ENCODE results near the gene CNNM2. TPM values are rescaled to one million over a fixed set of nuclear protein-coding genes. Genes with fewer than 3 reads are reported as not detected.

CNNM2 gene
- total RNA-seq, 2 experiments from 2014 or later, result 5.1 to 5.2 TPM

DNA sequence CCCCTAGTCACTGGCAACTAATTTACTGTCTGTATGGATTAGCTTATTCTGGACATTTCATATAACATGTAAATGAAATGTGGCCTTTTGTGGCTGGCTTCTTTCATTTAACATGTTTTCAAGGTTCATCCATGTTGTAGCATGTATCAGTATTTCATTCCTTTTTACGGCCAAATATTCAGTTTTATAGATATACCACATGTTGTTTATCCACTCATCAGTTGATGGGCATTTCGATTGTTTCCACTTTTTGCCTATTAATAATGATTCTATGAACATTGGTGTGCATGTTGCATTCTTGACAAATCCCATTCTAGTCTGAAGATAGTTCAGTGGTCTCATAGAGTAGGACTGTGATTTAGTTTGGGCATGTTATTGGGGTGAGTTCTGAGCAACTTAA, 12.6 kb downstream of the CNNM2 start:
- Mint-ChIP-seq H3K36me3 (ENCODE audit: low read depth) (peaks cover 6% of the 10 kb centered on the region), H3K4me1 (ENCODE audit: low read depth) (peaks cover 7% of the 10 kb centered on the region), H3K27me3 (no peaks in the 10 kb centered on the region), H3K4me3 (no peak overlapping the region), H3K27ac (no peak overlapping the region), H3K9me3 (no peaks in the 10 kb centered on the region)
- POLR2A ChIA-PET, result no interaction called here
- DNase-seq, result no peak
- CTCF ChIA-PET, result no interaction called here
- intact Hi-C loops (cut with micrococcal nuclease), result no loop called here
- TF ChIP-seq, protein P1, sequence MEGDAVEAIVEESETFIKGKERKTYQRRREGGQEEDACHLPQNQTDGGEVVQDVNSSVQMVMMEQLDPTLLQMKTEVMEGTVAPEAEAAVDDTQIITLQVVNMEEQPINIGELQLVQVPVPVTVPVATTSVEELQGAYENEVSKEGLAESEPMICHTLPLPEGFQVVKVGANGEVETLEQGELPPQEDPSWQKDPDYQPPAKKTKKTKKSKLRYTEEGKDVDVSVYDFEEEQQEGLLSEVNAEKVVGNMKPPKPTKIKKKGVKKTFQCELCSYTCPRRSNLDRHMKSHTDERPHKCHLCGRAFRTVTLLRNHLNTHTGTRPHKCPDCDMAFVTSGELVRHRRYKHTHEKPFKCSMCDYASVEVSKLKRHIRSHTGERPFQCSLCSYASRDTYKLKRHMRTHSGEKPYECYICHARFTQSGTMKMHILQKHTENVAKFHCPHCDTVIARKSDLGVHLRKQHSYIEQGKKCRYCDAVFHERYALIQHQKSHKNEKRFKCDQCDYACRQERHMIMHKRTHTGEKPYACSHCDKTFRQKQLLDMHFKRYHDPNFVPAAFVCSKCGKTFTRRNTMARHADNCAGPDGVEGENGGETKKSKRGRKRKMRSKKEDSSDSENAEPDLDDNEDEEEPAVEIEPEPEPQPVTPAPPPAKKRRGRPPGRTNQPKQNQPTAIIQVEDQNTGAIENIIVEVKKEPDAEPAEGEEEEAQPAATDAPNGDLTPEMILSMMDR (IDR thresholded peaks at IDR 0.05), result no peak
- ATAC-seq, result no peak

- Mint-ChIP-seq H3K9me3 (no peaks in the 10 kb centered on the region), H3K27ac (no peak overlapping the region), H3K4me3 (no peak overlapping the region), H3K4me1 (ENCODE audit: low read depth) (peaks cover 16% of the 10 kb centered on the region), H3K36me3 (ENCODE audit: low read depth) (peaks cover 6% of the 10 kb centered on the region), H3K27me3 (no peaks in the 10 kb centered on the region)
- TF ChIP-seq, protein P1 (IDR thresholded peaks at IDR 0.05), result no peak
- intact Hi-C loops (cut with micrococcal nuclease), result no loop called here
- DNase-seq (no peak), ATAC-seq (no peak)
- POLR2A ChIA-PET, result no interaction called here
- CTCF ChIA-PET, result no interaction called here
Measured at GRCh38 chr10:102931643-102932042, 13.5 kb downstream of the CNNM2 start.

GRCh38 chr10:102935505-102935904, 17.4 kb downstream of the CNNM2 start:
- H3K36me3 Mint-ChIP-seq (ENCODE audit: low read depth), result peaks cover 3% of the 10 kb centered on the region
- no peaks in the 10 kb centered on the region for H3K9me3 Mint-ChIP-seq
- intact Hi-C loops (cut with micrococcal nuclease), result no loop called here
- peaks cover 12% of the 10 kb centered on the region for H3K4me1 Mint-ChIP-seq (ENCODE audit: low read depth)
- ATAC-seq (no peak), DNase-seq (no peak)
- CTCF ChIA-PET, result interaction anchor here (1.7 kb wide), 1 partner anchor 17 kb away, joined by 6 read pairs; the partner anchor contains the start of gene CNNM2
- H3K27me3 Mint-ChIP-seq, result no peaks in the 10 kb centered on the region
- H3K4me3 Mint-ChIP-seq, result no peak overlapping the region
- TF ChIP-seq, protein P1 (IDR thresholded peaks at IDR 0.05), result no peak
- no peak overlapping the region for H3K27ac Mint-ChIP-seq
- POLR2A ChIA-PET, result no interaction called here

GRCh38 chr10:102935939-102936605, 18.0 kb downstream of the CNNM2 start:
- no peak overlapping the region for H3K27ac Mint-ChIP-seq
- CTCF ChIA-PET, result no interaction called here
- peak; percentile 13 for DNase-seq
- POLR2A ChIA-PET, result no interaction called here
- ATAC-seq, result peak; percentile 30
- H3K36me3 Mint-ChIP-seq (ENCODE audit: low read depth), result peaks cover 3% of the 10 kb centered on the region
- H3K27me3 Mint-ChIP-seq, result no peaks in the 10 kb centered on the region
- TF ChIP-seq, protein P1 (IDR thresholded peaks at IDR 0.05), result no peak
- no peak overlapping the region for H3K4me3 Mint-ChIP-seq
- intact Hi-C loops (cut with micrococcal nuclease), result no loop called here
- H3K9me3 Mint-ChIP-seq, result no peaks in the 10 kb centered on the region
- peaks cover 12% of the 10 kb centered on the region for H3K4me1 Mint-ChIP-seq (ENCODE audit: low read depth)

GRCh38 chr10:102941401-102941800, 23.3 kb downstream of the CNNM2 start:
- CTCF ChIA-PET, result interaction anchor here (1.0 kb wide), 1 partner anchor 40 kb away, joined by 4 read pairs; no protein-coding TSS in a partner anchor
- POLR2A ChIA-PET, result interaction anchor here (0.6 kb wide), 1 partner anchor 12 kb away, joined by 4 read pairs; no protein-coding TSS in a partner anchor
- ATAC-seq (no peak), DNase-seq (no peak)
- peaks cover 3% of the 10 kb centered on the region for H3K4me1 Mint-ChIP-seq (ENCODE audit: low read depth)
- no peaks in the 10 kb centered on the region for H3K9me3 Mint-ChIP-seq
- no peak overlapping the region for H3K4me3 Mint-ChIP-seq
- no peak overlapping the region for H3K27ac Mint-ChIP-seq
- no peaks in the 10 kb centered on the region for H3K36me3 Mint-ChIP-seq (ENCODE audit: low read depth)
- no peaks in the 10 kb centered on the region for H3K27me3 Mint-ChIP-seq
- intact Hi-C loops (cut with micrococcal nuclease), result no loop called here
- TF ChIP-seq, protein P1 (IDR thresholded peaks at IDR 0.05), result no peak

All from activated CD8-positive, alpha-beta T cell treated with anti-CD3 and anti-CD28 coated beads for 36 hours (primary cell).